ENCODE data around the gene HSFX3.
"Not testable (repeated sequence)": the region's sequence is repeated elsewhere in the genome, so short reads cannot be mapped to it uniquely, and the experiment has no call there.

The HSFX3 gene

DNA sequence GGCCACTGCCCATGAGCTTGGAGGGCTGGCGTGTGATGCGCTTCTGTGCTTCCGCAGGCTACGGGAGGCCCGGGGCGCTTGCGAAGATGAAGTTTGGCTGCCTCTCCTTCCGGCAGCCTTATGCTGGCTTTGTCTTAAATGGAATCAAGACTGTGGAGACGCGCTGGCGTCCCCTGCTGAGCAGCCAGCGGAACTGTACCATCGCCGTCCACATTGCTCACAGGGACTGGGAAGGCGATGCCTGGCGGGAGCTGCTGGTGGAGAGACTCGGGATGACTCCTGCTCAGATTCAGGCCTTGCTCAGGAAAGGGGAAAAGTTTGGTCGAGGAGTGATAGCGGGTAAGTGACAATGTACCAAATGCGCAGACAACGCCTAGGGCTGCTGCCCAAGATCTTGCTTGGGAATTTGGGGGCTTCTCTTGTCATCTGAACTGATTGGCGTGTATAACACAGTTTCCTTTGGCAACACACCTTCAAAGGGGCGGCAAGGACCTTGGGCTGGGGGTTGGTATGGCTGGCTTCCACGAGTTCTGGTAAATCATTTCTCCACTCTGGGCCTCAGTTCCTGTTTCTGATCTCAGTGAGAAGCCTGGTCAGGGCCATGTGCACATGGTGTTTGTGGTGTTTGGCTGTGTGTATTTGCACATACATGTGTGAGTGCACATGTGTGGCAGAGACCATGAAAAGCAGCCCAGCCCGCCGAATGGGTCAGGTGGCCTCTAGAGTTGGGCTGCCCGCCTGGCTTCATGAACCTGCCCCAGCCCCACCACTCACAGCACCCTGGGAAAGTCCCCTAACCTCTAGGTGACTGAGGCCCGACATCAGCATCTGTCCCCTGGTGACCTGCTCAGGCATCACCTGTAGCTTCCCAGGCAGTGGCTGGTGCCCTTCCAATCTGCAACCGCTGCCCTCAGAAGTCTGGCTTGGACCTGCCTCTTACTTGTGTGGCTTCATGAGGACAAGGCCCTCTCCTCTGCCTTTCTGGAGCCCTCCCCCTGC lies 3.9 kb downstream of the HSFX3 start:
- in situ Hi-C loops (cut with MboI; ENCODE audit: low sequenced_read_pairs) = not testable (repeated sequence)

DNA sequence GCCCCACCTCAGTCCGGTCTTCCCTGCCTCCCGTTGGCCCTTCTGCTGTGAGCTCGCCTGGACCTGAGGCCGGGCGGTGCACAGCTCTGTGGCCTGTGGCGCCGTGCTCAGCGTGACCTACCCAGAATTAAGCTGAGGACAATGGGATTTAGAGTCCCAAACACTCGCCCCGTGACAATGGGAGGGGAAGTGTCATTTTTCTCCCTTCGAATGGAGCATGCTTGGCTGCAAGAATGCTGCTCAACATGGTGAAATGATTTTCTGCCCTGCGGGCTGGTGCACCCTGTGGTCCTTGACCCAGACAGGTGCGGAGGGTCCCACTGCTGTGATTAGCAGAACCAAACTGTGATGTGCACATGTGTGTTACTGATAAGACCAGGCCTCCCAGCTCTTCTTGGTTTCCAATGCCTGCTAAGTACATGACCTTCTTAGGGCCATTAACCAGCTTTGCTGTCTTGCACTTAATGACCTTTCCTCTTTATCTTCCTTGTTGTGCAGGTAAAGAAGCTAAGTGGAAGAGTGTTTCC lies 8.1 kb downstream of the HSFX3 start:
- in situ Hi-C loops (cut with MboI; ENCODE audit: low sequenced_read_pairs) = no loop called here

DNA sequence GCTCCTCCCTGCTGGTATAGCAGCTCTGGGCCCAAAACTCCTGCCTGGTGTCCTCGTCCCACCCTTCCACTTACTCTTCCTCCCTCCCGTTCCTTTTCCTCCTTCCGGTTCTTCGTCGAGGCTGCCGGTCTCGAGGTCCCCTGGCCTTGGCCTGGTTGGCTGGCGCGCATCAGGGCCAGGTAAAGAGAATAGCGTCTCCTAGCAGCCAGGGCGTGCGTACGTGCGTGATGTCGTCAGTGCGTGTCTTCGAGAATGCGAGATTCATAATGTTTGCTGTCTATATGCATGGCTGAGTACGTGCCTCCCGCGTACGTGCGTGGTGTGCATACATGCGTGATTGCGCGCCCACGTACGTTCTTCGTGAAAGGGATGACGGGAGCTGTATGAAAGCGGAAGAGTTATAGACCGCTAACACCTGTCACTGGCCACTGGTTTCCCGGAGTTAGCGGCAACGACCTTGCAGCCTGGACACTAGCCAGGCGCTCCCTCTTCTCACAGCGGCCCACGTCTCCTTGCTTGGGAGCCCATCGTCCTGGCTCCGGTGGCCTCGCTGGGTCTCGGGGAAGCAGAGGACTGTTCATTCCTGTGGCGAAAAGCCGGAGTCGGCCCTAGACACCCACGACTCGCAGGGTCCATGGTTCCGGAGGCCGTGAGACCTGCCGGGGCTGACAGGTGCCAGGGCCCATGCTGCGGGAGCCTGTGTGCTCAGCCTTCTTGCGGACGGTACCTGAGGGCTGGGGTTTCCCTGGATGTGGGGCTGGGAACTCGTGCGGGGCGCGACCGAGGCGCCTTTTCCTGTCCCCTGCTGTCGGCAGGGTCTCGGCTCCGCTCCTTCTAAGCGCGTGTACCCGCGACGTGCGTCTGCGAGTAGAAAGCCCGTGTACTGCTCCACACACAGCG lies 8.9 kb downstream of the HSFX3 start, which contains the start of gene EOLA1:
Gene EOLA1, plus strand, starts transcription at position 392 of the 900 bp plus-strand sequence. CDS start 4,619 bp downstream, outside the sequence.
- in situ Hi-C loops (cut with MboI; ENCODE audit: low sequenced_read_pairs) = no loop called here

DNA sequence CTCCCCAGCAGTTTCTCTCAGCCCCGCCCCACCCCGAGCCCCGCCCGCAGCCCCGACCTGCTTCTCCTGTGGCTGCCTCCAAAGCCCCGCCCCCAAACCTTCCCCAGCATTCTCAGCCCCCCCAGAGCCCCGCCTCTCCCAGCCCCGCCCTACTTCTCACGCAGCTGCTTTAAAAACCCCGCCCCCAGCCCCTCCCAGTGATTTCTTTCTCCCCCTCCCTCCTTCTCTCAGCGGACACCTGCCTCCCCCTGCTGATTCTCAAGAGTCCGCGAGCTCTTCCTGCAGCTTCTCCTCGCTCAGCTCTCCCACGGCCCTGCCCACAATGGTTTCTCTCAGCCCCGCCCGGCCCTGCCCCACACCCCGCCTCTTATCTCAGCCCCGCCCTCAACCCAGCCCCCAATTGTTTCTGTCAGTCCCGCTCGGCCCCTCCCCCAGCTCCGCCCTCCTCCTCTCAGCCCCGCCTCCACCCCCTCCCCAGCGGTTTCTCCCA lies 9.5 kb downstream of the HSFX3 start:
- in situ Hi-C loops (cut with MboI; ENCODE audit: low sequenced_read_pairs) = no loop called here

DNA sequence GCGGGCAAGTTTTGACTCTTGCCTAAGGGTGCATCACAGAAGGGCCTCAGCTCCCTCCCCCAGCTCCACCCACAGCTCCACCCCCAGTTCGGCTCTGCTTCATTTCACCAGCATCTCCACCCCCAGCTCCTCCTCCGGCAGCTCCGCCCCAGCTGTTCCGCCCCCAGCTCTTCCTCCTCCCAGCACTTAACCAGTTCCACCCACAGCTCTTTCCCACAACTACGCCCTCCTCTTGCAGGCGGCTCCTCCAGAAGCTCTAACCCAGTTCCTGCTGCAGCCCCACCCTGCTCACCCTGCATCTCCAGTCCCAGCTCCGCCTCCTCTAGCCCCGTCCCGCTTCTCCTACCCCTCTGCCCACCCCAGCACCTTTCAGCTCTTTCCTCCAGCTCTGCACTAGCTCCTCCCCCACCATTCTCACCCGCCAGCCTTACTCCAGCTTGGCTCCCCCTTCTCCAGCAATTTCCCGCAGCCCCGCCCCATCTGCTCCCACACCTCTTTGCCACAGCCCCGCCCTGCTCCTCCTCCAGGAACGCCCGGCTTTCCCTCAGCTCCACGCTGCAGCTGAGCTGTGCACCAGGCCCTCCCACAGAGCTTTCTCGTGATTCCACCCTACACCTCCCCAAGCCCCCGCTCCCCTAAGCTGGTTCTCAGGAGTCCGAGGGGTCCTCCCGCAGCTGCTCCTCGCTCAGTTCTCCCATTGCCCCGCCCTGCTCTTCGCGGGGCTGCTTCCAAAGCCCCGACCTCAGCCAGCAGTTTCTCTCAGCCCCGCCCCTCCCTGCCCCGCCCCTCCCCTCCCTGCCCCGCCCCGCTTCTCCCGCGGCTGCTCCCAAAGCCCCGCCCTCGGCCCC lies 10.2 kb downstream of the HSFX3 start:
- in situ Hi-C loops (cut with MboI; ENCODE audit: low sequenced_read_pairs) = no loop called here

DNA sequence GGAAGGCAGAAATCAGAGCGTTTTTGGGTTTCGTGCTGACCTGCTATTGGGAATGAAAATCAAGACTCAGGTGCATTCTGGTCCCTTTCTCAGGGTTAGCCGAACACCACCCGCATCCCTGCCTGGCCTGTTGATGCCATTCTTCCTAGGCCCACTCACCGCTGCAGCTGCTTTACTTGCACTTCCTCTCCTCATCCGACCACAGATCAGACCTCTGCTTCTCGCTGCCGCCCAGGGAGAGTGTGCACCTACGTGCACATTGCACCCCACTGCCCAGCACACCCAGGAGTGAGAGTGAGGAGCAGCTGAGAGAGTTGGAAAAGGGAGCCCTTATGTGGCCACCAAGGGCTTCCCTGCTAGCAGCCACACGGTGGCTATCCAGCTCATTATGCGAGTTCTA lies 12.2 kb downstream of the HSFX3 start:
- in situ Hi-C loops (cut with MboI; ENCODE audit: low sequenced_read_pairs) = not testable (repeated sequence)

DNA sequence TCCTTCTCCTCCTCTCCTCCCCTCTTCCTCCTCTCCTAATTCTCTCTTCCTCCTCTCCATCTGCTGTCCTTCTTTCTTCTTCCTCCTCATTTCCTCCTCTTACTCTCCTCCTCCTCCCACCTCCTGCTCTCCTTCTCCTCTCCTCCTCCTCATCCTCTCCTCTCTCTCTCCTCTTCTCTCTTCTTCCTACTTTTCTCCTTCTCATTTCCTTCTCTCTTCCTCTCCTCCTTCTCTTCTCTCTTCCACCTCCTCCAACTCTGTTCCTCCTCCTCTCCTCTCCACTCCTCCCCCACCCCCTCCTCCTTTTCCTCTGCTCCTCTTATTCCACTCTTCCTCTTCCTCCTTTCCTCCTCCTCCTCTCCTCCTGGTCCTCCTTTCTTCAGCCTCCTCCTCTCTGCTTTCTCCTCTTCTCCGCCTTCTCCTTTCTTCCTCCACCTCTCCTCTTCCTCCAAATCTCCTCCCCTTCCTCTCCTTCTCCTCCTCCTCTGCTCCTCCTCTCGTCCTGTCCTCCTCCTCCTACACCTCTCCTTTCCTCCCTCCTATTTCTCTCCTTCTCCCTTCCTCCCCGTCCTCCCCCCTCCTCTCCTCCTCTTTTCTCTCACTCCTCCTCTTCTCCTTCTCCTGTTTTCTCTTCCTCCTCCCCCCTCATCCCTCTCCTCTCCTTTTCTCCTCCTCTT lies 14.7 kb downstream of the HSFX3 start:
- in situ Hi-C loops (cut with MboI; ENCODE audit: low sequenced_read_pairs) = not testable (repeated sequence)

DNA sequence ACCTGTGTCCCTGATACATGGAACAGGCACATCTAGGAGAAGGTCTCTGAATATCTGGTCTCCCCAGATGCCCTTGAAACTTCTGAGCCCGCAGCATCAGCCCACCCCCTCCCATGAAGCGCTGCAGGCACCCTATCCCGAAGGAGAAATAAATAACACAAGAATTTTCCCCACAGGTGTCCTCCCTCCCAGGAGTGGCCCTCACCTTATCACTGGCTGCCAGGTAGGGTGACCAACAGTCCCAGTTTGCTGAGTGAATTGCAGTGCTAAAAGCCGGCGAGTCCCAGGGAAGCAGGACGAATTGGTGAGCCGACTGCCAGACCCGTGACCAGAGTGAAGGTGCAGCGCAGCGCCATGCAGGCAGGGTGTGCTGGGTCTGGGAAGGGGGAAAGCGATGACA lies 15.7 kb downstream of the HSFX3 start:
- in situ Hi-C loops (cut with MboI; ENCODE audit: low sequenced_read_pairs) = not testable (repeated sequence)

DNA sequence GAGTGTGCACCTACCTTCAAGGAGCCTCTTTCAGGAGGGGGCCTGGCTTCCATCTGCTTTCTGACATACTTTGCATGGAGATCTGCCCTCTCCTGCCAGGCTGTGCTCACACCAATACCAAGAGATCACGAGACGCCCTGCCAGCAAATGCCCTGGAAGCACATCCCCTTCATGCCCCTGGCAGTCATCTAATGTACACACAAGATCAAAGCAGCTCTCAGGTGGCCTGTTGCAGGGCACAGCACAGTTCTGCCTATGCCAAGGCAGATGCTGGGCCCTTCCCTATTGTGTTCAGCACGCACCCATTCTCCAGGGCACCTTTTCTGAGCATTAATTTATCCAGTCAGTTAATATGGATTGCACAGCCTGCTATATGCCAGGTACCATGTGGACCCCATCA lies 16.9 kb downstream of the HSFX3 start:
- in situ Hi-C loops (cut with MboI; ENCODE audit: low sequenced_read_pairs) = not testable (repeated sequence)

DNA sequence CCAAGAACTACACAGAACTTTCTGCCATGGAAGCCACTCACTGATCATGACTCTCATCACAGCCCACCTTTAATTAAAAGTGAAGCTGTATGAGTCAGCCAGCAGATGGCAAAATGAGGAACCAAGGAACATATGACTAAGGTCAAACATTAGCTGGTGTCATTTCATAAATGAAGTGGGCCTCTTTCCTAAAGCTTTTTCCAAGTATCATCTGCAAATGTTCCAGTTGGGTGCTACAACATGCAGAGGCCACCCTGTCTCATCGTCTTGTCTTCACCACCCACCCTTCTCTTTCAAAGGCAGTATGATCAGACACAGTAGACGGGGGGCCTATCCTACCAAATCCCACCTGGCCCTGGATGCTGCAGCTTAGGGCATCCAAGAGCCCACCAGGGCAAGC lies 18.1 kb downstream of the HSFX3 start:
- in situ Hi-C loops (cut with MboI; ENCODE audit: low sequenced_read_pairs) = no loop called here

DNA sequence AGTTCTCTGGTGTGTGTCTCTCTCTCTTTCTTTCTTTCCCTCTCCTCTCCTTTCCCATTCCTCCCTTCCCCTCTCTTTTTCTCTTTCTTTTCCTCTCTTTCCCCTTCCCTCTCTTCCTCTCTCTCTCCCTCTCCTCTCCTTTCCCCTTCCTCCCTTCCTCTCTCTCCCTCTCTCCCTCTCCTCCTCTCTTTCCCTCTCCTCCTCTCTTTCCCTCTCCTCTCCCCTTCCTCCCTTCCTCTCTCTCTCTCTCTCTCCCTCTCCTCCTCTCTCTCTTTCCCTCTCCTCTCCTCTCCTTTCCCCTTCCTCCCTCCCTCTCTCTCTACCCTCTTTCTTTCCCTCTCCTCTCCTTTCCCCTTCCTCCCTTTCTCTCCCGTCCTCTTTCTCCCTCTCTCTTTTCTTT lies 21.3 kb downstream of the HSFX3 start:
- in situ Hi-C loops (cut with MboI; ENCODE audit: low sequenced_read_pairs) = no loop called here

DNA sequence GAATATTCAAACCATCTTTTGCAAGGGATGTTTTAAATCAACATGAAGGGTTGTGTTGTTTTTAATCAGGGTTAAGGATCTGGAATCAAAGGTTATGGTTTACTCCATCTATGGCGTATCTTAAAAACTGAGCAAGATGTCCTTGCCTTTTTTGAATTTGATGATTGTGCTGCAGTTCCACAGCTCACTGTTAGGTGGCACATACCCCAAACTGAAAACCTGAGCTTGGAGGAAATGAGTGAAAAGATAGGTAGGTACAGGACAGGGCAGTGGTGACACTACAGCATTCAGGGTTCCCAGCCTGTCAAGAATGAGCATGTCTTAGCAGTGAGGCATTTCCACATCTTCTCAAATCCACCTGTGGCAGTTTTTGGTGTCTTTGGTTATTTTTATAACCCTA lies 22.0 kb downstream of the HSFX3 start:
- in situ Hi-C loops (cut with MboI; ENCODE audit: low sequenced_read_pairs) = no loop called here

DNA sequence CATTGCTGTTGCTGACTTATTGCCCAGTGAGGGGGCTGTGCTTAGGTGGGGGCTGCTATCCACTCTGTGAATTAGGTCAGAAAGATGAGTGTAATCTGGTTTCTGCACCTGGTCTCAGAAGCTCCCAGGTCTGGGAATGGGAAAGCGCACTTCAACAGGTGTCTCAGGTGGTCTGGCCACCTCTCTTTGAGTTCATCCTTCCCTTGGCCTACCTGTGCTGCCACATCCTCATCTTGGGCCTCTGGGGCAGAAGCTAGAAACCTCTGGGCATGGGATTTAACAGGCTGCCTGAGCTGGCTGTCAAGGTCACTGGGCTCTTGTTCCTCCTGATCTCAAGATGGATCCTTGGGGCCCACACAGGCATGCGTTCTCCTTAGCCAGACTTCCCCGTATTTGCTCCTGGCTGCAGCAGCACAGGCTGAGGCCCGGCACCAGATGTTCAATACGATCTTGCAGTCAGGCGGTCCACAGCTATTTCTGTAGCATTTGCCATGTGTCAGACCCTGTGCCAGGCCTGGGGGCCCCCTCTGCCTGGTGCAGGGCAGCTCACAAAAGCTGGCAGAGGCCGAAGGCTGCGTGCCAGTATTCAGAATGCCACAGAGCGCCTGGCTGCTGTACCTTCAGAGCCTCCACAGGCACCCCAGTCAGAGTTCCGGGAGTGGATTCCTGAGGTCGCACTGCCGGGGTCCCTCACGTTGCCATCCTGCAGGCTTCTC lies 23.2 kb downstream of the HSFX3 start:
- in situ Hi-C loops (cut with MboI; ENCODE audit: low sequenced_read_pairs) = not testable (repeated sequence)

DNA sequence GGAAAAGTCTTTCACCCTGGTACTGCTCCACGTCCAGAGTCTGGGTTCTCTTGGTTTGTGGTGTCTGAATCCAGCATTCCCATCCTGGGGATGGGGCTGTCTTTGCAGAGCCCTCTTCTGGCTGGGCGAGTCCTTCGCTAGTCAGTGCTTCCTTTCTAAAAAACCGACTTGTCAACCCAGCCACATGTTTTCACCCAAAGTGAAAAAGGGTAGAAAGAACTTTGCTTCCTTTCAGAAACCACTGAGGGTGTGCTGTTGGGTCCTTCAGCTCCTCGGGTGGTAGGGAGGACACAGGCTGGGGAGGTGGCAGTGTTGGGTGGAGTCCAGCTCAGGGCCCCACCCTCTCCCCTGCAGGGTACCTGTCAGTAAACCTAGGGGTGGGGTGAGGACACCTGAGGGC lies 23.8 kb downstream of the HSFX3 start:
- in situ Hi-C loops (cut with MboI; ENCODE audit: low sequenced_read_pairs) = not testable (repeated sequence)

DNA sequence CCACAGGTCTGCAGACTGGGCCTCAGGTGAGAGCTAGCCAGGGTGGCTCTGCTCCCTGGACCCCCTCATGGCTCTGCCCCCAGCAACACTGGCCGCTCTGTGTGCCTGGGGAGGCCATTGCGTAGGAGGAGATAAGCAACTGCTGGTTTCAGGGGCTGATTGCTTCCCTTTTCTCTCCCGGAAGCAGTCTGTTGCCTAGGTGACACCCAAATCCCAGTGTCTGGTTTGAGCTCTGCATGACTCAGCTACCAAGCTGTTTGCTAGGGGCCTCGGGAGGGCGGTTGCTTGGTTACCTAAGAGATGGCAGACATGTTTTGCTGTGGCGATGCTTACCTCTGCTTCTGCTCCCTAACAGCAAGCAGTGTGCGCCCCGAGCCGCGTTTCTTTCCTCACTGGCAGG lies 24.3 kb downstream of the HSFX3 start:
- in situ Hi-C loops (cut with MboI; ENCODE audit: low sequenced_read_pairs) = not testable (repeated sequence)

DNA sequence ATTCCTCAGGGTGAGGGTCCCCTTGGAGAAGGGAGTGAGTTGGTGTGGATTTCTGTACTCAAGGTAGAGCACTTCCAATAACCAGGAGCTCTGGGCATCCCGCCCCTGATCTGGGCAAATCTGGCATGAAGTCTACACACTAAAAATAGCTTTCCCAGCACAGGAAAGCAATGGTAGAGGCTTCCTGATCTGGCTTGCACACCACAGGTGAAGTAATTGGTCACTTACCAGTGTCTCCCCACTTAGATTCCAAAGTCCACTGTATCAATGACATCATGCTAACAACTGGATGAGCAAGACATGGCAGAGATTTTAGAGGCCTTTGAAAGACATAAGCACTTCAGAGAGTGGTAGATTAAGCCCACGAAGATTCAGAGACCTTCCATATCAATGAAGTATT lies 26.8 kb downstream of the HSFX3 start:
- in situ Hi-C loops (cut with MboI; ENCODE audit: low sequenced_read_pairs) = no loop called here

DNA sequence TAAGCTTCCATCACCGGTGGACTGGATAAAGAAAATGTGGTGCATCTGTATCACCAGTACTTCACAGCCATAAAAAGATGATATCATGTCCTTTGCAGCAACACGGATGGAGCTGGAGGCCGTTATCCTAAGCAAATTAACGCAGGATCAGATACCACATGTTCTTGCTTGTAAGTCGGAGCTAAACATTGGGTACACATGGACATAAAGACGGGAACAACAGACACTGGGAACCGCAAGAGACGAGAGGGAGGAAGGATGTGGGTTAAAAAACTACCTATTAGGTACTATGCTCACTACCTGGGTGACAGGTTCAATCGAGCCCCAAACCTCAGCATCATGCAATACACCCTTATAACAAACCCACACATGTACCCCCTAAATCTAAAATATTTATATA lies 28.3 kb downstream of the HSFX3 start:
- in situ Hi-C loops (cut with MboI; ENCODE audit: low sequenced_read_pairs) = no loop called here

DNA sequence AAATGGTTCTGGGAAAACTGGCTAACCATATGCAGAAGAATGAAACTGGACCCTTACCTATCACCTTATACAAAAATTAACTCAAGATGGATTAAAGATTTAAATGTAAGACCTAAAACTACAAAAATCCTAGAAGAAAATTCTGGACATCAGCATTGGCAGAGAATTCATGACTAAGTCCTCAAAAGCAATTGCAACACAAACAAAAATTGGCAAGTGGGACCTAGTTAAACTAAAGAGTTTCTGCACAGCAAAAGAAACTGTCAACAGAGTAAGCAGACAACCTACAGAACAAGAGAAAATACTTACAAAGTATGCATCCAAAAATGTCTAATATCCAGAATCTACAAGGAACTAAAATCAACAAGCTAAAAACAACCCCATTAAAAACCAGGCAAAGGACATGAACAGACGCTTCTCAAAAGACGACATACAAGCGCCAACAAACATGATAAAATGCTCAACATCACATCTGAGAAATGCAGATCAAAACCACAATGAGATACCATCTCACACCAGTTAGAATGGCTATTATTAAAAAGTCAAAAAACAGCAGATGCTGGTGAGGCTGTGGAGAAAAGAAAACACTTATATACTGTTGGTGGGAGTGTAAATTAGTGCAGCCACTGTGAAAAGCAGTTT lies 29.0 kb downstream of the HSFX3 start:
- in situ Hi-C loops (cut with MboI; ENCODE audit: low sequenced_read_pairs) = not testable (repeated sequence)

DNA sequence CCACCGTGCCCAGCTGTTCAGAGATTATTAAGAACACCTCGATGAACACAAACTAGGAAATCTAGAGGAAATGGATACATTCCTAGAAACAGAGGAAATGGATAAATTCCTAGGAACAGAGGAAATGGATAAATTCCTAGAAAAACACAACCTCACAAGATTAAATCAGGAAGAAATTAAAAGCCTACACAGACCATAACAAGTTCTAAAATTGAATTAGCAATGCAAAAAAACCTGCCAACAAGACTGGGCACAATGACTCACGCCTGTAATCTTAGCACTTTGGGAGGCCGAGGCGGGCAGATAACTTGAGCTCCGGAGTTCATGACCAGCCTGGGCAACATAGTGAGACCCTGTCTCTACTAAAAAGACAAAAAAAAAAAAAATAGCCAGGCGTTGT lies 31.5 kb downstream of the HSFX3 start:
- in situ Hi-C loops (cut with MboI; ENCODE audit: low sequenced_read_pairs) = no loop called here
